BE2C (cell line): Measurements from ENCODE around the gene MTOR.

Source experiments
- DNase-seq: peaks from one replicate; pipeline ENCODE4 v3.0.0-alpha.2; 2020
- H3K27me3 ChIP-seq: fragments of 250-450 bp; sonication (Bioruptor Pico); 2 replicates; pipeline ENCODE4 v1.5.1; 2020; ENCODE audit warnings: mild to moderate bottlenecking
- H3K36me3 ChIP-seq: fragments of 250-450 bp; sonication (Bioruptor Pico); 2 replicates; pipeline ENCODE4 v1.5.1; 2020; ENCODE audit warnings: mild to moderate bottlenecking
- H3K4me1 ChIP-seq: fragments of 250-450 bp; sonication (Bioruptor Pico); 2 replicates; pipeline ENCODE4 v1.5.1; 2020
- H3K4me3 ChIP-seq: 2 replicates; pipeline ENCODE4 v1.5.1; 2011; ENCODE audit warnings: low read depth, low read length
- H3K9me3 ChIP-seq: fragments of 250-450 bp; sonication (Bioruptor Pico); 2 replicates; pipeline ENCODE4 v1.5.1; 2020
- TF ChIP-seq, protein P1 (sequence below): IDR thresholded peaks from 2 replicates; pipeline ENCODE4 v1.5.1; 2012; ENCODE audit warnings: mild to moderate bottlenecking, low read depth, low read length

Gene MTOR

DNA sequence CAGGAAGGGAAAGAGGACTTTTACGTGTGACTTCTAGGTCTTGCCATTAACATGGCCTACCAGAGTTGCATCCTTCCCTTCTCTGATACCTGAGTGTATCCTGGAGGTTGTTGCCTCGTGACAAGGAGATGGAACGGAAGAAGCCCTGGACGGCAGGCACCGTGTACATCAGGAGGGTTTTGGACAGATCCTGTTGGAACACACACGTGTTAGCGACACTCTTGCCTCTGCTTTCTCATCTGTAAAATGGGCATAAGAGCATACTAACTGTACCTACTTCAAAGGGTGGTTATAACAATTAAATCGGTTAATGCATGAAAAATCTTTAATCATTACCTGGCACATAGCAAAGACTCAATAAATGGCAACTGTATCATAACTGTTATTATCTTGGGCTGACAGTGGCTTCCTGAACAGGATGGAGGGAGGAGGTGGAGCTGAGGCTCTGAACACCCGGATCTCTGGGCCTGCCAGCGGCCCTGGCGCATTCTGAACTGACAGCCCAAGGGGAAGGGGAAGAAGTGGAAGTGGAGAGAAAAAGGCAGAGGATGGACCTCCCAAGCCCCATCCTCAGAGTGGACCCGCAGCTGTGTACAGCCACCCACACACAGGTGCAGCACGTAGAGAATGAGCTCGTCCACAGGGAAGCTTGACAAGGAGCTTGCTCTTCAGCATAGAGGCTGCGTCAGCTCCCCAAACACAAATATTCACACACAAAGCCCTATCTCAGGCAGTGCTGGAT is 132.5 kb downstream of the MTOR start:
- H3K4me3 ChIP-seq: no peak overlapping the region
- no peaks in the 10 kb centered on the region for H3K9me3 ChIP-seq
- no peak for DNase-seq
- H3K36me3 ChIP-seq: peaks cover 23% of the 10 kb centered on the region
- no peaks in the 10 kb centered on the region for H3K27me3 ChIP-seq
- H3K4me1 ChIP-seq: peaks cover 4% of the 10 kb centered on the region
- TF ChIP-seq, protein P1, sequence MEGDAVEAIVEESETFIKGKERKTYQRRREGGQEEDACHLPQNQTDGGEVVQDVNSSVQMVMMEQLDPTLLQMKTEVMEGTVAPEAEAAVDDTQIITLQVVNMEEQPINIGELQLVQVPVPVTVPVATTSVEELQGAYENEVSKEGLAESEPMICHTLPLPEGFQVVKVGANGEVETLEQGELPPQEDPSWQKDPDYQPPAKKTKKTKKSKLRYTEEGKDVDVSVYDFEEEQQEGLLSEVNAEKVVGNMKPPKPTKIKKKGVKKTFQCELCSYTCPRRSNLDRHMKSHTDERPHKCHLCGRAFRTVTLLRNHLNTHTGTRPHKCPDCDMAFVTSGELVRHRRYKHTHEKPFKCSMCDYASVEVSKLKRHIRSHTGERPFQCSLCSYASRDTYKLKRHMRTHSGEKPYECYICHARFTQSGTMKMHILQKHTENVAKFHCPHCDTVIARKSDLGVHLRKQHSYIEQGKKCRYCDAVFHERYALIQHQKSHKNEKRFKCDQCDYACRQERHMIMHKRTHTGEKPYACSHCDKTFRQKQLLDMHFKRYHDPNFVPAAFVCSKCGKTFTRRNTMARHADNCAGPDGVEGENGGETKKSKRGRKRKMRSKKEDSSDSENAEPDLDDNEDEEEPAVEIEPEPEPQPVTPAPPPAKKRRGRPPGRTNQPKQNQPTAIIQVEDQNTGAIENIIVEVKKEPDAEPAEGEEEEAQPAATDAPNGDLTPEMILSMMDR: no peak

DNA sequence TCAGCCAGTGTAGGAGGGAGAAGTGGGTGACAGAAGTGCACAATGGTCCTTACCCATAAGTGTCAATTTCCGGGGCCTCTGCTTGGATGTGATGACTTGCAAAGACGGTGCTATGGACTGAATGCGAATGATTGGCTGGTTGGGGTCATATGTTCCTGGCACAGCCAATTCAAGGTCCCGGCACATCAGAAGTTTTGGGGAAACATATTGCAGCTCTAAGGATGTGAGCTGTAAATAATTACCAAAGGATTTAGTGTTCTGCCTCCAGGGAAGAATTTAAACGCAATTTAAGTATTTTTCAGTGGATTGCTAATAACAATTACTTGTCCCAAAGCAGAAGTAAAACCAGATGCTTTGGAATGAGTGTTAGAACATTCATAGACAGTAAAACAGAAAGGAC is 135.8 kb downstream of the MTOR start:
- Histone ChIP-seq H3K4me1 (no peaks in the 10 kb centered on the region), H3K9me3 (no peaks in the 10 kb centered on the region), H3K36me3 (peaks cover 23% of the 10 kb centered on the region), H3K27me3 (no peaks in the 10 kb centered on the region), H3K4me3 (no peak overlapping the region)
- DNase-seq: no peak
- TF ChIP-seq, protein P1: no peak

DNA sequence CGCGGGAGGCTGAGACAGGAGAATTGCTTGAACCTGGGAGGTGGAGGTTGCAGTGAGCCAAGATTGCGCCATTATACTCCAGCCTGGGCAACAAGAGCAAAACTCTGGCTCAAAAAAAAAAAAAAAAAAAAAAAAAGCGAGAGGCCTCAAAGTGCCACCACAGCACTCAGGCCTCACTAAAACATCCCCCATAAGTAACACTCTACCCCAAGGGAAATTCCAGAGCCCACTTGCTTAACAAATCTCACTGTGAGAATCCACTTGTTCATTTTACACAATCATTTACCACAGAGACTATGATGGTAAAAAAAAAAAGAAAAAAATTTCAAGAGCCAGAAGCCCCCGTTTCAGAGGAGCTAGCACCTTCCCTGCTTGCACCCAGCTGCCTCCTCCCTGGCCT is 136.4 kb downstream of the MTOR start:
- Histone ChIP-seq H3K27me3 (no peaks in the 10 kb centered on the region), H3K9me3 (no peaks in the 10 kb centered on the region), H3K4me3 (no peak overlapping the region), H3K4me1 (no peaks in the 10 kb centered on the region), H3K36me3 (peaks cover 23% of the 10 kb centered on the region)
- no peak for DNase-seq
- TF ChIP-seq, protein P1: no peak

DNA sequence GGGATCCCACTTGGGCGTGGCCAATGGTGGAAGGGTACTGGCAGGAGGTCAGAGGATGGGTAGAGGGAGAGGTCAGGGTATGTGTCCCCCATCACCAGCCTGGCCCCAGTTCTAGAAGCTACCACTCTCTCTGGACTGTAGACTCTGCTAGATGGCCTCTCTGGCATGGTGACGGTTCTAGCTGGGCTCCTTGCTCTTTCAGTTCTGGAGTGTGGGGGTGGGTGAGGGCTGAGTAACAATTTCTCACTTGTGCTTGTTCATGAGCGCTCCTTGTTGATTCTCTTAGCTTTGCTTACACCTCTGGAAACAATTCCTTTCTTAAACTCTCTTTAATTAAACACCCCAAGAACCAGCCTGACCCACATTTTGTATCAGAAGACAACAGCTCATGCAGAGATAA is 137.4 kb downstream of the MTOR start:
- Histone ChIP-seq H3K9me3 (no peaks in the 10 kb centered on the region), H3K4me3 (no peak overlapping the region), H3K27me3 (no peaks in the 10 kb centered on the region), H3K4me1 (no peaks in the 10 kb centered on the region), H3K36me3 (peaks cover 19% of the 10 kb centered on the region)
- DNase-seq: no peak
- TF ChIP-seq, protein P1: no peak

DNA sequence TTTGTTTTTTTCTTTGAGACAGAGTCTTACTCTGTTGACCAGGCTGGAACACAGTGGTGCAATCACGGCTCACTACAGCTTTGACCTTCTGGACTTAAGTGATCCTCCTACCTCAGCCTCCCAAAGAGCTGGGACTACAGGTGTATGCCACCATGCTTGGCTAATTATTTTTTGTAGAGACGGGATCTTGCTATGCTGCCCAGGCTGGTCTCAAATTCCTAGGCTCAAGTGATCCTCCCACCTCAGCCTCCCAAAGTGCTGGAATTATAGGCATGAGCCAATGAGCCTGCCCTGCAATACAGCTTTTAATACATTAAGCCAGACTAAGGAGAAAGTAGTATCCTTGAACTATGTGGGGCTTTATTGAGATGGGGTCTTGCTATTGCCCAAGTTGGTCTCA is 146.0 kb downstream of the MTOR start:
- TF ChIP-seq, protein P1: no peak
- no peak for DNase-seq
- H3K36me3 ChIP-seq: peaks cover 4% of the 10 kb centered on the region; the same call in 1 of the 2 replicates
- H3K27me3 ChIP-seq: no peaks in the 10 kb centered on the region
- H3K9me3 ChIP-seq: no peaks in the 10 kb centered on the region
- no peak overlapping the region for H3K4me3 ChIP-seq
- no peaks in the 10 kb centered on the region for H3K4me1 ChIP-seq

DNA sequence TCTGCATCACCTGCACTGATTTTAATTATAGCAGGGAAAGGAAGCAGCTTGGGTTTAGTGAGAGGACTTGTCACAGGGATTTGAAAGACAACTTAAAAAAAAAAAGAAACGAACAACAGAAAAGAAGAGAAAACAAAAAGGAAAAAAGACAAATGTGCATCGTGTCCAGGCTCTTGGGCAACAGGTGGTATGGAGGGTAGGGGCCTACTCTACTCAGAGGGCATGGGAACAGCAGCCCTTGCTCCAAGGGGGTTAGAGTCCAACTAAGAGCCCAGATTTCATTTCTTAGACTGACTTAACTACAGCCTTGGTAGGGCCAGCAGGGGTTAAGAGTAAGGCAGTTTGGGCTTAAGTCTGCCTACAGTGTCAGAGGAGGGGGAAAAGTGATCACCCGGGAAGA is 147.4 kb downstream of the MTOR start:
- Histone ChIP-seq H3K4me3 (no peak overlapping the region), H3K36me3 (peaks cover 4% of the 10 kb centered on the region; the same call in 1 of the 2 replicates), H3K4me1 (no peaks in the 10 kb centered on the region), H3K27me3 (no peaks in the 10 kb centered on the region), H3K9me3 (no peaks in the 10 kb centered on the region)
- TF ChIP-seq, protein P1: no peak
- no peak for DNase-seq
